ENCODE measurements around the gene ARCN1. TPM values are rescaled to one million over a fixed set of nuclear protein-coding genes. Genes with fewer than 3 reads are reported as not detected.
"Not testable (repeated sequence)": the region's sequence is repeated elsewhere in the genome, so short reads cannot be mapped to it uniquely, and the experiment has no call there.

ARCN1 gene
- total RNA-seq, 2 donors from 2014 or later = 103 to 111 TPM

- no peaks in the 10 kb centered on the region for H3K27me3 ChIP-seq
- H3K4me3 ChIP-seq = peak overlapping the region; percentile 82 to 97
- H3K9me3 ChIP-seq = no peaks in the 10 kb centered on the region
- peak overlapping the region; percentile 95 to 99 for H3K27ac ChIP-seq
- no peak for DNase-seq (ENCODE audit: low spot score)
- no peaks in the 10 kb centered on the region for H3K36me3 ChIP-seq
- TF ChIP-seq CTCF (IDR thresholded peaks at IDR 0.05) = no peak
- peaks cover 0 to 49% of the 10 kb centered on the region in 2 donors for H3K4me1 ChIP-seq
Measured at GRCh38 chr11:118572981-118573550, 857 bp downstream of the ARCN1 start.

DNA sequence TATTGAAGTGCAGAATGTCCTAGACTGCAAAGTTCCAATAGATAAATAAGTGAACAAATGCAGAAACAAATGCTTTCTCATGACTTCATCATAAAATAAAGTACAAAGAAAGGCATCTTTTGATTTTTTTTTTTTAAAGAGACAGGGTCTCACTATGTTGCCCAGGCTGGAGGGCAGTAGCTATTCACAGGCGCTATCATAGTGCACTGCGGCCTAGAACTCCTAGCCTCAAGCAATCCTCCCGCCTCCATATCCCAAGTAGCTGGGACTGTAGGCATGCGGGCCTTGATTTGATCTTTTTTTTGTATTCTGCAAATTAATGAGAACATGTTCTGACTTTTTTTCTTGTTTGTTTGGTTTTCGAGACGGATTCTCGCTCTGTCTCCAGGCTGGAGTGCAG is 2.4 kb downstream of the ARCN1 start:
- peaks cover 0 to 55% of the 10 kb centered on the region in 2 donors for H3K4me1 ChIP-seq
- H3K27ac ChIP-seq = no peak overlapping the region
- H3K36me3 ChIP-seq = no peaks in the 10 kb centered on the region
- H3K4me3 ChIP-seq = no peak overlapping the region
- H3K27me3 ChIP-seq = no peaks in the 10 kb centered on the region
- no peaks in the 10 kb centered on the region for H3K9me3 ChIP-seq
- TF ChIP-seq CTCF (IDR thresholded peaks at IDR 0.05) = no peak
- DNase-seq (ENCODE audit: low spot score) = no peak

DNA sequence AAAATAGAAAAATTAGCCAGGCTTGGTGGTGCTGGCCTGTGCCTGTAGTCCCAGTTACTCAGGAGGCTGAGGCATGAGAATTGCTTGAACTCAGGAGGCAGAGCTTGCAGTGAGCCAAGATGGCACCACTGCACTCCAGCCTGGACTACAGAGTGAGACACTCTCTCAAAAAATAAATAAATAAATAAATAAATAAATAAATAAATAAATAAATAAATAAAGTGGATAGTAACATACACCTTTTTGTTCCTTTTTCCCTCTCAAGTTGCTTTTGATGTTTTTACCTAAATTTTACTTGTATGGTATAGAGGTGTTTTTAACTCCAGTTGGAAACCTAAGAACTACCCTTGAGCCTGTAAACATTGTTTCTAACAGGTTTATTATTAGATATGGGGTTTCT is 5.8 kb downstream of the ARCN1 start:
- not testable (repeated sequence) for H3K27ac ChIP-seq; H3K4me3 ChIP-seq; H3K9me3 ChIP-seq; H3K27me3 ChIP-seq; DNase-seq (ENCODE audit: low spot score)
- H3K36me3 ChIP-seq = peaks cover 14% of the 10 kb centered on the region
- peaks cover 0 to 58% of the 10 kb centered on the region in 2 donors for H3K4me1 ChIP-seq

DNA sequence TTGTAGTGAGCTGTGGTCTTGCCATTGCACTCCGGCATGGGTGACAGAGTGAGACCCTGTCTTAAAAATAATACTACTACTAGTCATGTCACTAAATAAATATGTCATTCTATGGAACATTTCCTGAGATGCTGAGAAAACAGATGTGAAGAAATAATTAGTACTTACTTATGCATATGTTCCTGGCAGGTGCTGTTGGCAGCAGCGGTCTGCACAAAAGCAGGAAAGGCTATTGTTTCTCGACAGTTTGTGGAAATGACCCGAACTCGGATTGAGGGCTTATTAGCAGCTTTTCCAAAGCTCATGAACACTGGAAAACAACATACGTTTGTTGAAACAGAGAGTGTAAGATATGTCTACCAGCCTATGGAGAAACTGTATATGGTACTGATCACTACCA is 8.8 kb downstream of the ARCN1 start:
- H3K4me1 ChIP-seq = peaks cover 0 to 28% of the 10 kb centered on the region in 2 donors
- no peak overlapping the region for H3K4me3 ChIP-seq
- H3K36me3 ChIP-seq = peaks cover 45% of the 10 kb centered on the region
- DNase-seq (ENCODE audit: low spot score) = no peak
- no peak for TF ChIP-seq CTCF (IDR thresholded peaks at IDR 0.05)
- H3K27me3 ChIP-seq = no peaks in the 10 kb centered on the region
- no peak overlapping the region for H3K27ac ChIP-seq
- H3K9me3 ChIP-seq = no peaks in the 10 kb centered on the region

DNA sequence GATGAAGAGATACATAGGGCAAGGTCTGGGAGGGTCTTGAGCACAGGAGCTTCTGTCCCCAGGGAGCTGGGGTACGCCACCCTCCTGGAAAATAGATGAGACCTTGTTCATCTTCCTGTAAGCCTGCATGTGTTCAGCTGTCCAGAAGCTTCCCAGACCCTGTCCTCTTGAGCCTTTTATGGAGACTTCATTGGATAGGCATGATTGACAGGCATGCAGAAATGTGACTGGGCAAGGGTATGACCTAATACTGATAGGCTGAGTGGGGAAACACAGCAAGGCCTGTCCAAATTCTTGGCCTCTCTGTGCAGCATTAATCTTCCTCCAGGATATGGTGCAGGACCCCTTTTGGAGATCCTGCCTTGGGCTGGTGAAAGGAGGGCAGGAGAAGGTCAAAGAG is 15.7 kb downstream of the ARCN1 start:
- Histone ChIP-seq H3K4me1 (peaks cover 0 to 11% of the 10 kb centered on the region in 2 donors), H3K9me3 (no peaks in the 10 kb centered on the region), H3K4me3 (no peak overlapping the region), H3K27me3 (no peaks in the 10 kb centered on the region), H3K27ac (no peak overlapping the region), H3K36me3 (peaks cover 94% of the 10 kb centered on the region)
- no peak for TF ChIP-seq CTCF (IDR thresholded peaks at IDR 0.05)
- DNase-seq (ENCODE audit: low spot score) = no peak

- no peak for DNase-seq (ENCODE audit: low spot score)
- Histone ChIP-seq H3K4me3 (no peak overlapping the region), H3K9me3 (no peaks in the 10 kb centered on the region), H3K36me3 (peaks cover 92% of the 10 kb centered on the region), H3K4me1 (peaks cover 0 to 22% of the 10 kb centered on the region in 2 donors), H3K27me3 (no peaks in the 10 kb centered on the region), H3K27ac (peak overlapping the region; percentile 56 to 59)
- no peak for TF ChIP-seq CTCF (IDR thresholded peaks at IDR 0.05)
Measured at GRCh38 chr11:118592616-118593367, 20.6 kb downstream of the ARCN1 start.

Measured in right atrium auricular region (tissue), 2 donors.